Right atrium auricular region (tissue), 2 donors: ENCODE measurements around the gene SANBR. TPM values are rescaled to one million over a fixed set of nuclear protein-coding genes. Genes with fewer than 3 reads are reported as not detected.
"Not testable (repeated sequence)": the region's sequence is repeated elsewhere in the genome, so short reads cannot be mapped to it uniquely, and the experiment has no call there.

Source experiments
- DNase-seq: peaks from one replicate; pipeline ENCODE4 v3.0.0-alpha.2; 2019; ENCODE audit warnings: low spot score
- H3K27ac ChIP-seq, 2 donors: fragments of 200-600 bp; sonication (generic); 1 replicate in 1 of 2; 2 replicates in 1 of 2; pipeline ENCODE4 v1.5.1; 2016 to 2019
- H3K27me3 ChIP-seq, 2 donors: fragments of 200-600 bp; sonication (generic); one replicate each; pipeline versions ENCODE4 v1.5.1 to v1.6.0; 2017 to 2019
- H3K36me3 ChIP-seq: fragments of 200-600 bp; sonication (generic); one replicate; pipeline ENCODE4 v1.5.1; 2016
- H3K4me1 ChIP-seq, 2 donors: fragments of 200-600 bp; sonication (generic); one replicate each; pipeline versions ENCODE4 v1.5.1 to v1.6.0; 2017 to 2019
- H3K4me3 ChIP-seq, 2 donors: fragments of 200-600 bp; sonication (generic); 1 replicate in 1 of 2; 2 replicates in 1 of 2; pipeline ENCODE4 v1.5.1; 2017 to 2019; ENCODE audit warnings: mild to moderate bottlenecking in 1 of 2, moderate library complexity in 1 of 2
- H3K9me3 ChIP-seq, 2 donors: fragments of 200-600 bp; sonication (generic); one replicate each; pipeline ENCODE4 v1.5.1; 2019
- CTCF ChIP-seq, 2 donors: fragments of 200-600 bp; sonication (generic); IDR thresholded peaks; one replicate each; pipeline ENCODE4 v1.5.1; 2019; ENCODE audit warnings: antibody characterized with exemption in 2 of 2
- total RNA-seq, 2 donors: library from RNA; depleted of rRNA; stranded (reverse); fragments of >200 nt; gene quantifications; one replicate each; pipeline ENCODE4 v1.1.0, GENCODE V29; 2016

SANBR gene
- total RNA-seq, 2 donors from 2014 or later, result 3.2 to 11.1 TPM

GRCh38 chr2:61018318-61018755 is 47.3 kb upstream of the SANBR start:
- Histone ChIP-seq H3K4me1 (peaks cover 0 to 25% of the 10 kb centered on the region in 2 donors), H3K27ac (peak overlapping the region; percentile 89 to 93), H3K36me3 (no peaks in the 10 kb centered on the region), H3K4me3 (peak overlapping the region; percentile 89 to 90), H3K27me3 (no peaks in the 10 kb centered on the region), H3K9me3 (no peaks in the 10 kb centered on the region)
- DNase-seq, result no peak
- TF ChIP-seq CTCF (IDR thresholded peaks at IDR 0.05), result no peak

DNA sequence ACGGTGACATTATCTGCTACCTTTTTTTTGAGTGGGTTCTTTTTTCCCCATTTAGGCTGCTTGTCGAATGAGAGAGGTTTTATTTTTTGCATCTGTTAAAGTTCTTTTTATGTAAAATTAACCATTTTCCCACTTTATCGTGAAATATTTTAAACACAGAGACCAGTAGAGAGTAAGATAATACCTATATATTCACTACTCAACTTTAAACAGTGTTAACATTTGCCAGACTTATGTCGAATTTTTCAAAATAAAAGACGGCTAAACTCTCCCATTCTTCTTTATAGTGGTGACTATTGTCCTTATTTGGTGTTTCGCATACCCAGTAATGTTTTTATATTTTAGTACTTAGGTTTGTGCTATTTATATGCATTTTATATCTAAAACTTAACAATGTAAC is 46.9 kb upstream of the SANBR start:
- Histone ChIP-seq H3K27ac (peak overlapping the region in 1 of 2 donors; percentile 89), H3K36me3 (no peaks in the 10 kb centered on the region), H3K9me3 (no peaks in the 10 kb centered on the region), H3K4me3 (peak overlapping the region; percentile 89 to 90), H3K4me1 (peaks cover 0 to 25% of the 10 kb centered on the region in 2 donors), H3K27me3 (no peaks in the 10 kb centered on the region)
- TF ChIP-seq CTCF (IDR thresholded peaks at IDR 0.05), result no peak
- no peak for DNase-seq

- Histone ChIP-seq H3K27me3 (no peaks in the 10 kb centered on the region), H3K27ac (no peak overlapping the region), H3K4me3 (no peak overlapping the region), H3K4me1 (peaks cover 0 to 21% of the 10 kb centered on the region in 2 donors), H3K36me3 (no peaks in the 10 kb centered on the region), H3K9me3 (no peaks in the 10 kb centered on the region)
- no peak for DNase-seq
- TF ChIP-seq CTCF (IDR thresholded peaks at IDR 0.05), result no peak
These were observed 44.4 kb upstream of the SANBR start for GRCh38 chr2:61021228-61021660.

GRCh38 chr2:61023670-61024069 is 42.0 kb upstream of the SANBR start:
- TF ChIP-seq CTCF (IDR thresholded peaks at IDR 0.05), result no peak
- Histone ChIP-seq H3K4me1 (peaks cover 0 to 11% of the 10 kb centered on the region in 2 donors), H3K9me3 (no peaks in the 10 kb centered on the region), H3K4me3 (no peak overlapping the region), H3K27ac (no peak overlapping the region), H3K36me3 (no peaks in the 10 kb centered on the region), H3K27me3 (no peaks in the 10 kb centered on the region)
- no peak for DNase-seq

GRCh38 chr2:61029533-61029932 is 36.1 kb upstream of the SANBR start:
- Histone ChIP-seq H3K27me3 (no peaks in the 10 kb centered on the region), H3K4me3 (no peak overlapping the region), H3K9me3 (no peaks in the 10 kb centered on the region), H3K27ac (no peak overlapping the region), H3K36me3 (peaks cover 31% of the 10 kb centered on the region), H3K4me1 (no peaks in the 10 kb centered on the region)
- TF ChIP-seq CTCF (IDR thresholded peaks at IDR 0.05), result no peak
- no peak for DNase-seq

GRCh38 chr2:61034592-61034991 is 31.1 kb upstream of the SANBR start:
- not testable (repeated sequence) for H3K27me3 ChIP-seq, H3K27ac ChIP-seq, H3K4me3 ChIP-seq, H3K9me3 ChIP-seq, H3K4me1 ChIP-seq, DNase-seq
- H3K36me3 ChIP-seq, result peaks cover 41% of the 10 kb centered on the region

DNA sequence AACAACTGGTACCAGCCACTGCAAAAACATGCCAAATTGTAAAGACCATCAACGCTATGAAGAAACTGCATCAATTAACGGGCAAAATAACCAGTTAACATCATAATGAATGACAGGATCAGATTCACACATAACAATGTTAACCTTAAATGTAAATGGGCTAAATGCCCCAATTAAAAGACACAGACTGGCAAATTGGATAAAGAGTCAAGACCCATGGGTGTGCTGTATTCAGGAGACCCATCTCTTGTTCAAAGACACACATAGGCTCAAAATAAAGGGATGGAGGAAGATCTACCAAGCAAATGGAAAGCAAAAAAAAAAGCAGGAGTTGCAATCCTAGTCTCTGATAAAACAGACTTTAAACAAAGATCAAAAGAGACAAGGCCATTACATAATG is 29.0 kb upstream of the SANBR start:
- not testable (repeated sequence) for DNase-seq, H3K9me3 ChIP-seq, H3K4me3 ChIP-seq, H3K4me1 ChIP-seq, H3K27me3 ChIP-seq, H3K27ac ChIP-seq
- peaks cover 34% of the 10 kb centered on the region for H3K36me3 ChIP-seq
